ENCODE results near the gene AGBL3.

GRCh38 chr7:135117096-135117495 lies 130.8 kb downstream of the AGBL3 start:
- no peak for TF ChIP-seq ZNF331 (CRISPR knock-in tag; IDR thresholded peaks at IDR 0.05; ENCODE audit: low read depth)
- TF ChIP-seq CTCF (conservative IDR thresholded peaks at IDR 0.05; ENCODE audit: low read depth in 2 of 2): no peak
- no peak for TF ChIP-seq EZH2 (IDR thresholded peaks at IDR 0.05; ENCODE audit: low read depth, unreplicated experiment)
